IMR-90 (cell line): ENCODE results near the gene UBL7.

Experiments used
- BHLHE40 ChIP-seq: fragments of 150-350 bp; IDR thresholded peaks from 2 replicates; pipeline ENCODE4 v1.6.1; 2016; ENCODE audit warnings: mild to moderate bottlenecking, low read depth, low read length
- POLR2A ChIP-seq: IDR thresholded peaks from 2 replicates; pipeline ENCODE4 v1.6.1; 2012; ENCODE audit warnings: mild to moderate bottlenecking, low read depth, low read length

DNA sequence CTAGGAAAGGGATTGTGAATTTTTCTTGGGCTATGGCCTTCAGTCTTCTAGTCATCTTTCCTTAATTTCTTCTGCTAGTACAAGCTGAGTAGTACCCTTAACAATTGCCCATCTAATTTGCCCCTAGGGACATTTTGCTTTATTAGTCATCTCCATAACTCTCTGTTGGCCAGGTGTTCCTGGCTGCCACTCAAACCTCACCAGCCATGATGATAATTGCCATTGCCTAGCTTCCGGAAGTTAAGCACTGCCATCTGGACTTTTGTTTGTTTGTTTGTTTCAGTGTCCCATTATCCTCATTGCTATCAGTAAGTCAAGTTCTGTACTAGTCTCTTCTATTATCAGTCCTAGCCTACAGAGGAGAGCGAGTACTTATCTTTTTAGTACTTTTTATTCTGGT is 36.6 kb upstream of the UBL7 start:
- TF ChIP-seq BHLHE40, result no peak
- no peak for TF ChIP-seq POLR2A
